ENCODE results near the gene RELT.

DNA sequence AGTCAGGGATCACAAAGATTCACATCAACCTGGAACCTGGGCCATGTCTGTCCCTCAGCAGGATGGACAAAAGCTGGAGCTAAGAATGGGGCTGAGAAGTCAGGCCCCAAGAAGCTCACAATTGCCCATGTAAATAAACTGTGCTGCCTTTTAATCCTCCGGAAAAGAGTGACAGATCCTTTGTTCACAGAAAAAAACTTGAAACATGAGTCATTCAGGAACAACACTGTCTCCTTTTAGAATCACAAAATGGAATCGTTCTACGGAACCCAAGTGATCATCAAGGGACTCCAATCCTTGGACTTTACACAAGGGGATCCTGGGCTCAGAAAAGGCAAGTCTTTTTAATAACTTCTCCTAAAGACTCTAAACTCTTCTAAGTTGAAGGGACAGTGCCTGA lies 36.1 kb downstream of the RELT start:
- TF ChIP-seq, protein P1, sequence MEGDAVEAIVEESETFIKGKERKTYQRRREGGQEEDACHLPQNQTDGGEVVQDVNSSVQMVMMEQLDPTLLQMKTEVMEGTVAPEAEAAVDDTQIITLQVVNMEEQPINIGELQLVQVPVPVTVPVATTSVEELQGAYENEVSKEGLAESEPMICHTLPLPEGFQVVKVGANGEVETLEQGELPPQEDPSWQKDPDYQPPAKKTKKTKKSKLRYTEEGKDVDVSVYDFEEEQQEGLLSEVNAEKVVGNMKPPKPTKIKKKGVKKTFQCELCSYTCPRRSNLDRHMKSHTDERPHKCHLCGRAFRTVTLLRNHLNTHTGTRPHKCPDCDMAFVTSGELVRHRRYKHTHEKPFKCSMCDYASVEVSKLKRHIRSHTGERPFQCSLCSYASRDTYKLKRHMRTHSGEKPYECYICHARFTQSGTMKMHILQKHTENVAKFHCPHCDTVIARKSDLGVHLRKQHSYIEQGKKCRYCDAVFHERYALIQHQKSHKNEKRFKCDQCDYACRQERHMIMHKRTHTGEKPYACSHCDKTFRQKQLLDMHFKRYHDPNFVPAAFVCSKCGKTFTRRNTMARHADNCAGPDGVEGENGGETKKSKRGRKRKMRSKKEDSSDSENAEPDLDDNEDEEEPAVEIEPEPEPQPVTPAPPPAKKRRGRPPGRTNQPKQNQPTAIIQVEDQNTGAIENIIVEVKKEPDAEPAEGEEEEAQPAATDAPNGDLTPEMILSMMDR (IDR thresholded peaks at IDR 0.05 in 8 of 11, conservative IDR thresholded peaks at IDR 0.05 in 3 of 11), result no peak
- TF ChIP-seq POLR2A (IDR thresholded peaks at IDR 0.05), result no peak
- TF ChIP-seq POLR2AphosphoS5 (IDR thresholded peaks at IDR 0.05), result no peak

All from spleen (tissue), 7 donors.